HEK293 (cell line): Measurements from ENCODE around the gene SLITRK1.
A peak's percentile ranks its signal among the peaks of the same experiment; 100 is the strongest.

ENCODE experiments used
- CTCF ChIA-PET: fragments of 350-600 bp; formaldehyde crosslinking; extraction: SDS; loops from one replicate; lab custom pipeline; 2021; ENCODE audit warnings: antibody characterized with exemption; lab: Yijun Ruan, JAX
- POLR2A ChIA-PET: fragments of 300-600 bp; formaldehyde crosslinking; extraction: SDS; loops from one replicate; lab custom pipeline; 2020; ENCODE audit warnings: antibody characterized with exemption, inconsistent platforms; lab: Yijun Ruan, JAX
- H3K27ac ChIP-seq: fragments of 200-500 bp; sonication (Bioruptor generic); 2 replicates; pipeline ENCODE4 v1.5.1; 2014; ENCODE audit warnings: low read depth, low read length, control low read depth, inconsistent platforms; ENCODE audit errors: extremely low read depth
- H3K36me3 ChIP-seq, 2 experiments: fragments of 200-500 bp in 1 of 2; sonication (Bioruptor generic) in 1 of 2; 1 replicate in 1 of 2; 2 replicates in 1 of 2; pipeline ENCODE4 v1.5.1; 2014 to 2017; ENCODE audit warnings: inconsistent platforms in 2 of 2, low read length in 2 of 2; ENCODE audit not compliant: control insufficient read depth in 2 of 2, insufficient read depth in 1 of 2
- H3K4me1 ChIP-seq: fragments of 200-500 bp; sonication (Bioruptor generic); 2 replicates; pipeline ENCODE4 v1.5.1; 2014; ENCODE audit warnings: mild to moderate bottlenecking, low read length, inconsistent platforms; ENCODE audit not compliant: control insufficient read depth, insufficient read depth
- H3K4me3 ChIP-seq: 2 replicates; pipeline ENCODE4 v1.5.1; 2011; ENCODE audit warnings: low read depth, mild to moderate bottlenecking, control low read depth, low read length, moderate library complexity
- H3K9me3 ChIP-seq: fragments of 200-500 bp; sonication (Bioruptor generic); 2 replicates; pipeline ENCODE4 v1.5.1; 2014; ENCODE audit warnings: low read depth, low read length, inconsistent platforms; ENCODE audit not compliant: control insufficient read depth, insufficient read depth
- HOXA7 ChIP-seq: sonication (generic); formaldehyde crosslinking; IDR thresholded peaks from 2 replicates; pipeline ENCODE4 v1.8.1; 2022; ENCODE audit warnings: missing genetic modification reagents, borderline replicate concordance
- KLF7 ChIP-seq: fragments of 450-650 bp; formaldehyde crosslinking; IDR thresholded peaks from 2 replicates; pipeline ENCODE4 v1.5.1; 2016; ENCODE audit warnings: missing biosample characterization, missing genetic modification characterization, borderline replicate concordance
- KLF8 ChIP-seq: fragments of 450-650 bp; formaldehyde crosslinking; IDR thresholded peaks from 2 replicates; pipeline ENCODE4 v1.5.1; 2016; ENCODE audit warnings: missing biosample characterization, missing genetic modification characterization
- PRDM1 ChIP-seq: fragments of 450-650 bp; formaldehyde crosslinking; IDR thresholded peaks from 2 replicates; pipeline ENCODE4; 2016; ENCODE audit warnings: missing biosample characterization, missing genetic modification characterization
- ZBTB48 ChIP-seq: fragments of 450-650 bp; formaldehyde crosslinking; IDR thresholded peaks from 2 replicates; pipeline ENCODE4 v1.5.1; 2016; ENCODE audit warnings: missing biosample characterization, missing genetic modification characterization
- ZBTB7A ChIP-seq: fragments of 450-650 bp; formaldehyde crosslinking; IDR thresholded peaks from 2 replicates; pipeline ENCODE4 v1.5.1; 2016; ENCODE audit warnings: low read depth, missing biosample characterization, missing genetic modification characterization
- ZFHX2 ChIP-seq: fragments of 450-650 bp; formaldehyde crosslinking; conservative IDR thresholded peaks from 2 replicates; pipeline ENCODE4 v1.5.1; 2016; ENCODE audit warnings: missing biosample characterization, missing genetic modification characterization
- ZFP37 ChIP-seq: fragments of 450-650 bp; formaldehyde crosslinking; IDR thresholded peaks from 2 replicates; pipeline ENCODE4 v1.5.1; 2016; ENCODE audit warnings: missing biosample characterization, missing genetic modification characterization
- ZFP69B ChIP-seq: fragments of 450-650 bp; formaldehyde crosslinking; IDR thresholded peaks from 2 replicates; pipeline ENCODE4 v1.5.1; 2016; ENCODE audit warnings: missing biosample characterization, missing genetic modification characterization
- ZNF140 ChIP-seq: fragments of 450-650 bp; formaldehyde crosslinking; IDR thresholded peaks from 2 replicates; pipeline ENCODE4 v1.5.1; 2016; ENCODE audit warnings: missing biosample characterization, missing genetic modification characterization
- ZNF354C ChIP-seq: fragments of 450-650 bp; formaldehyde crosslinking; IDR thresholded peaks from 2 replicates; pipeline ENCODE4 v1.5.1; 2016; ENCODE audit warnings: missing biosample characterization, missing genetic modification characterization, low read depth, borderline replicate concordance
- ZNF626 ChIP-seq: fragments of 450-650 bp; sonication (Bioruptor Pico); formaldehyde crosslinking; IDR thresholded peaks from 2 replicates; pipeline ENCODE4 v1.5.1; 2018; ENCODE audit warnings: missing biosample characterization, missing genetic modification characterization, inconsistent platforms
- ZNF660 ChIP-seq: fragments of 450-650 bp; IDR thresholded peaks from 2 replicates; pipeline ENCODE4 v1.5.1; 2018; ENCODE audit warnings: missing biosample characterization, mild to moderate bottlenecking, missing genetic modification characterization
- ZNF670 ChIP-seq: fragments of 450-650 bp; formaldehyde crosslinking; IDR thresholded peaks from 2 replicates; pipeline ENCODE4 v1.5.1; 2016; ENCODE audit warnings: missing biosample characterization, missing genetic modification characterization, low read depth
- ZNF701 ChIP-seq: fragments of 450-650 bp; formaldehyde crosslinking; IDR thresholded peaks from 2 replicates; pipeline ENCODE4 v1.5.1; 2016; ENCODE audit warnings: missing biosample characterization, missing genetic modification characterization
- ZNF776 ChIP-seq: fragments of 450-650 bp; formaldehyde crosslinking; IDR thresholded peaks from 2 replicates; pipeline ENCODE4 v1.5.0; 2017; ENCODE audit warnings: missing biosample characterization, missing genetic modification characterization, borderline replicate concordance
- TF ChIP-seq, protein P1 (sequence below): fragments of 450-650 bp; formaldehyde crosslinking; IDR thresholded peaks from 2 replicates; pipeline ENCODE4 v1.5.1; 2016; ENCODE audit warnings: missing biosample characterization, missing genetic modification characterization
- TF ChIP-seq, protein P2 (sequence below): fragments of 450-650 bp; formaldehyde crosslinking; IDR thresholded peaks from 2 replicates; pipeline ENCODE4 v1.5.1; 2016; ENCODE audit warnings: missing biosample characterization, missing genetic modification characterization
- TF ChIP-seq, protein P3 (sequence below): fragments of 450-650 bp; formaldehyde crosslinking; IDR thresholded peaks from 2 replicates; pipeline ENCODE4 v1.5.1; 2016; ENCODE audit warnings: missing biosample characterization, missing genetic modification characterization
- TF ChIP-seq, protein P4 (sequence below): fragments of 450-650 bp; formaldehyde crosslinking; IDR thresholded peaks from 2 replicates; pipeline ENCODE4 v1.5.1; 2016; ENCODE audit warnings: missing biosample characterization, missing genetic modification characterization

Gene SLITRK1

DNA sequence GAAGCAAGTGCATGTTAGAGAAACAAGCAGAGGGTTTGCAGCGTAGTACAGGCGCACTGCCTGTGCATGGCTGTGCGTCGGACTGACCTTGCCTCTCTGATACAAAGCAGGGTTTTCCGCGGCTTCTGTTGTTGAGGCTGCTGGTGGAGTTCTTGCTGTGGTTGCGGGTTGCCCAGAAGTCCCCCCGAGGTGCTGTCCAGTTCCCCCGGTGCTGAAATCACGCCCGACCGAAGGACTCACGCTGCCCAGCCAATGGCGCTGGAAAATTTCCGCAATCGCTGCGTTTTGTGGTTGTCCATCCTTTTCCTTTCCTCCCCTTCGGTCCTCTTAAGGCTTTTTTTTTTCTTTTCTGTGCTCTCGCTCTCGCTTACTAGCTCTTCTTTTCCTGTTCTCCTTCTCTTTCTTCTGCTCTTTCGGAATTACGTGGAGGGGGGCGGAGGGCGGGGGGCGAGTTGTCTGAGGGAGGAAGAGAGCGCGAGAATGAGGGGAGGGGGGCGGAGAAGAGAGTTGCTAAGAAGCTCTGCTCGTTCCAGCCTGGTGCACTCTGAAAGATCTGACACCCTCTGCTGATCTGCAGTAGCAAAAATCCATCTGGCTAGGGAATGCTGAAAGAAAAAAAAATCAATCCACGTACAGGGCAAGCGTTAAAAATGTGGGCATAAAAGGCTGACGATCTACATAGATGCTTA lies at the start of gene SLITRK1:
Gene SLITRK1 (minus strand): TSS at position 558 of the 689 bp plus-strand sequence. CDS start 967 bp downstream, outside the sequence.
- H3K4me3 ChIP-seq: peak within 1 kb of the TSS; percentile 35
- H3K36me3 ChIP-seq: no peaks in the 10 kb centered on the region
- no peaks in the 10 kb centered on the region for H3K9me3 ChIP-seq
- no peak for TF ChIP-seq ZNF776
- TF ChIP-seq, protein P1, sequence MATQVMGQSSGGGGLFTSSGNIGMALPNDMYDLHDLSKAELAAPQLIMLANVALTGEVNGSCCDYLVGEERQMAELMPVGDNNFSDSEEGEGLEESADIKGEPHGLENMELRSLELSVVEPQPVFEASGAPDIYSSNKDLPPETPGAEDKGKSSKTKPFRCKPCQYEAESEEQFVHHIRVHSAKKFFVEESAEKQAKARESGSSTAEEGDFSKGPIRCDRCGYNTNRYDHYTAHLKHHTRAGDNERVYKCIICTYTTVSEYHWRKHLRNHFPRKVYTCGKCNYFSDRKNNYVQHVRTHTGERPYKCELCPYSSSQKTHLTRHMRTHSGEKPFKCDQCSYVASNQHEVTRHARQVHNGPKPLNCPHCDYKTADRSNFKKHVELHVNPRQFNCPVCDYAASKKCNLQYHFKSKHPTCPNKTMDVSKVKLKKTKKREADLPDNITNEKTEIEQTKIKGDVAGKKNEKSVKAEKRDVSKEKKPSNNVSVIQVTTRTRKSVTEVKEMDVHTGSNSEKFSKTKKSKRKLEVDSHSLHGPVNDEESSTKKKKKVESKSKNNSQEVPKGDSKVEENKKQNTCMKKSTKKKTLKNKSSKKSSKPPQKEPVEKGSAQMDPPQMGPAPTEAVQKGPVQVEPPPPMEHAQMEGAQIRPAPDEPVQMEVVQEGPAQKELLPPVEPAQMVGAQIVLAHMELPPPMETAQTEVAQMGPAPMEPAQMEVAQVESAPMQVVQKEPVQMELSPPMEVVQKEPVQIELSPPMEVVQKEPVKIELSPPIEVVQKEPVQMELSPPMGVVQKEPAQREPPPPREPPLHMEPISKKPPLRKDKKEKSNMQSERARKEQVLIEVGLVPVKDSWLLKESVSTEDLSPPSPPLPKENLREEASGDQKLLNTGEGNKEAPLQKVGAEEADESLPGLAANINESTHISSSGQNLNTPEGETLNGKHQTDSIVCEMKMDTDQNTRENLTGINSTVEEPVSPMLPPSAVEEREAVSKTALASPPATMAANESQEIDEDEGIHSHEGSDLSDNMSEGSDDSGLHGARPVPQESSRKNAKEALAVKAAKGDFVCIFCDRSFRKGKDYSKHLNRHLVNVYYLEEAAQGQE (tag by site-specific recombination): peak; percentile 90
- TF ChIP-seq, all 188 proteins: peak for 1
- ChIA-PET POLR2A (no interaction called here), CTCF (no interaction called here)
- Histone ChIP-seq H3K27ac (no peak within 1 kb of the TSS), H3K4me1 (no peaks in the 10 kb centered on the region)

DNA sequence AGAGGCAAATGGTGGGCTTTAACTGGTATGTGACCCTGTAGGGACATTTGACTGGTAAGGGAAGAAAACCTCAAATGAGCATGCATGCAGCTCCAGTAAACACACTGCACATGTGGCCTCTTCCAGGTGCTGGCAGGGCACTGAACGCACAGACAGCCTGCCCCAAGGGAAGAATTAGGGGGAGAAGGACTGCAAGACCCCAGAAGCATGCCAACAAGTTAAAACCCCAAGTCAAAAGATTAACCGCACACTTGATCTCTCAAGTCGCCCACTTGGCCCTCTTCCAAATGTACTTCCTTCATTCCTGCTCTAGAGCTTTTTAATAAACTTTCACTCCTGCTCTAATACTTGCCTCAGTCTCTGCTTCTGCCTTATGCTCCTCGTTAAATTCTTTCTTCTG lies 46.9 kb upstream of the SLITRK1 start:
- POLR2A ChIA-PET: no interaction called here
- CTCF ChIA-PET: no interaction called here
- no peak overlapping the region for H3K27ac ChIP-seq
- H3K4me3 ChIP-seq: no peak overlapping the region
- no peaks in the 10 kb centered on the region for H3K36me3 ChIP-seq
- no peaks in the 10 kb centered on the region for H3K4me1 ChIP-seq
- no peaks in the 10 kb centered on the region for H3K9me3 ChIP-seq
- TF ChIP-seq ZBTB48 (tag by site-specific recombination) (no peak), ZFP69B (tag by site-specific recombination) (no peak), ZNF670 (no peak), ZNF701 (tag by site-specific recombination) (no peak), HOXA7 (CRISPR knock-in tag) (no peak), ZNF140 (tag by site-specific recombination) (no peak), PRDM1 (no peak), ZBTB7A (tag by site-specific recombination) (no peak)
- TF ChIP-seq, protein P2, sequence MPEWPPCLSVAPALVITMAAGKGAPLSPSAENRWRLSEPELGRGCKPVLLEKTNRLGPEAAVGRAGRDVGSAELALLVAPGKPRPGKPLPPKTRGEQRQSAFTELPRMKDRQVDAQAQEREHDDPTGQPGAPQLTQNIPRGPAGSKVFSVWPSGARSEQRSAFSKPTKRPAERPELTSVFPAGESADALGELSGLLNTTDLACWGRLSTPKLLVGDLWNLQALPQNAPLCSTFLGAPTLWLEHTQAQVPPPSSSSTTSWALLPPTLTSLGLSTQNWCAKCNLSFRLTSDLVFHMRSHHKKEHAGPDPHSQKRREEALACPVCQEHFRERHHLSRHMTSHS: no peak
- TF ChIP-seq, all 188 proteins: peak for 0

GRCh38 chr13:83919775-83920174 lies 37.5 kb upstream of the SLITRK1 start:
- no peaks in the 10 kb centered on the region for H3K4me1 ChIP-seq
- CTCF ChIA-PET: no interaction called here
- POLR2A ChIA-PET: no interaction called here

GRCh38 chr13:83914368-83914767 lies 32.1 kb upstream of the SLITRK1 start:
- ChIA-PET CTCF (interaction anchor here (0.7 kb wide), 1 partner anchor 361 kb away, joined by 3 read pairs; no protein-coding TSS in a partner anchor), POLR2A (no interaction called here)
- Histone ChIP-seq H3K4me1 (no peaks in the 10 kb centered on the region), H3K27ac (no peak overlapping the region), H3K4me3 (no peak overlapping the region), H3K36me3 (no peaks in the 10 kb centered on the region), H3K9me3 (no peaks in the 10 kb centered on the region)
- no peak for TF ChIP-seq KLF7 (tag by site-specific recombination)
- TF ChIP-seq ZNF670: no peak
- TF ChIP-seq, protein P3, sequence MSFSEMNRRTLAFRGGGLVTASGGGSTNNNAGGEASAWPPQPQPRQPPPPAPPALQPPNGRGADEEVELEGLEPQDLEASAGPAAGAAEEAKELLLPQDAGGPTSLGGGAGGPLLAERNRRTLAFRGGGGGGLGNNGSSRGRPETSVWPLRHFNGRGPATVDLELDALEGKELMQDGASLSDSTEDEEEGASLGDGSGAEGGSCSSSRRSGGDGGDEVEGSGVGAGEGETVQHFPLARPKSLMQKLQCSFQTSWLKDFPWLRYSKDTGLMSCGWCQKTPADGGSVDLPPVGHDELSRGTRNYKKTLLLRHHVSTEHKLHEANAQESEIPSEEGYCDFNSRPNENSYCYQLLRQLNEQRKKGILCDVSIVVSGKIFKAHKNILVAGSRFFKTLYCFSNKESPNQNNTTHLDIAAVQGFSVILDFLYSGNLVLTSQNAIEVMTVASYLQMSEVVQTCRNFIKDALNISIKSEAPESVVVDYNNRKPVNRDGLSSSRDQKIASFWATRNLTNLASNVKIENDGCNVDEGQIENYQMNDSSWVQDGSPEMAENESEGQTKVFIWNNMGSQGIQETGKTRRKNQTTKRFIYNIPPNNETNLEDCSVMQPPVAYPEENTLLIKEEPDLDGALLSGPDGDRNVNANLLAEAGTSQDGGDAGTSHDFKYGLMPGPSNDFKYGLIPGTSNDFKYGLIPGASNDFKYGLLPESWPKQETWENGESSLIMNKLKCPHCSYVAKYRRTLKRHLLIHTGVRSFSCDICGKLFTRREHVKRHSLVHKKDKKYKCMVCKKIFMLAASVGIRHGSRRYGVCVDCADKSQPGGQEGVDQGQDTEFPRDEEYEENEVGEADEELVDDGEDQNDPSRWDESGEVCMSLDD (tag by site-specific recombination): no peak
- TF ChIP-seq ZNF626: no peak
- no peak for TF ChIP-seq ZFP37 (tag by site-specific recombination)
- TF ChIP-seq ZNF660: no peak
- TF ChIP-seq, protein P4, sequence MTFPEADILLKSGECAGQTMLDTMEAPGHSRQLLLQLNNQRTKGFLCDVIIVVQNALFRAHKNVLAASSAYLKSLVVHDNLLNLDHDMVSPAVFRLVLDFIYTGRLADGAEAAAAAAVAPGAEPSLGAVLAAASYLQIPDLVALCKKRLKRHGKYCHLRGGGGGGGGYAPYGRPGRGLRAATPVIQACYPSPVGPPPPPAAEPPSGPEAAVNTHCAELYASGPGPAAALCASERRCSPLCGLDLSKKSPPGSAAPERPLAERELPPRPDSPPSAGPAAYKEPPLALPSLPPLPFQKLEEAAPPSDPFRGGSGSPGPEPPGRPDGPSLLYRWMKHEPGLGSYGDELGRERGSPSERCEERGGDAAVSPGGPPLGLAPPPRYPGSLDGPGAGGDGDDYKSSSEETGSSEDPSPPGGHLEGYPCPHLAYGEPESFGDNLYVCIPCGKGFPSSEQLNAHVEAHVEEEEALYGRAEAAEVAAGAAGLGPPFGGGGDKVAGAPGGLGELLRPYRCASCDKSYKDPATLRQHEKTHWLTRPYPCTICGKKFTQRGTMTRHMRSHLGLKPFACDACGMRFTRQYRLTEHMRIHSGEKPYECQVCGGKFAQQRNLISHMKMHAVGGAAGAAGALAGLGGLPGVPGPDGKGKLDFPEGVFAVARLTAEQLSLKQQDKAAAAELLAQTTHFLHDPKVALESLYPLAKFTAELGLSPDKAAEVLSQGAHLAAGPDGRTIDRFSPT (tag by site-specific recombination): no peak
- no peak for TF ChIP-seq KLF8

More at GRCh38 chr13:83919775-83920174, 37.5 kb upstream of the SLITRK1 start:
- no peaks in the 10 kb centered on the region for H3K36me3 ChIP-seq
- no peaks in the 10 kb centered on the region for H3K9me3 ChIP-seq
- H3K27ac ChIP-seq: no peak overlapping the region
- TF ChIP-seq ZFHX2 (tag by site-specific recombination): no peak
- TF ChIP-seq ZNF354C (tag by site-specific recombination): no peak
- H3K4me3 ChIP-seq: no peak overlapping the region
